NCI-H82 treated with DMSO at 0.1 percent for 48 hours (cell line): ENCODE results near the gene RHOH.
A peak's percentile ranks its signal among the peaks of the same experiment; 100 is the strongest.
"Not testable (repeated sequence)": the region's sequence is repeated elsewhere in the genome, so short reads cannot be mapped to it uniquely, and the experiment has no call there.

ENCODE experiments used
- DNase-seq: peaks from one replicate; lab custom pipeline; 2025; ENCODE audit not compliant: unreplicated experiment; lab: John Stamatoyannopoulos, UW

The RHOH gene

GRCh38 chr4:40196724-40197281, at the start of gene RHOH:
Gene RHOH (plus strand): TSS chr4:40197031. CDS start chr4:40243387, 46,356 bp downstream.
- no peak for DNase-seq

GRCh38 chr4:40147490-40147889, 49.3 kb upstream of the RHOH start:
- not testable (repeated sequence) for DNase-seq

- peak; percentile 23 for DNase-seq
Observed at GRCh38 chr4:40149960-40150385, 46.9 kb upstream of the RHOH start.

GRCh38 chr4:40150932-40151331, 45.9 kb upstream of the RHOH start:
- DNase-seq = no peak

- DNase-seq = no peak
Observed at GRCh38 chr4:40152637-40153036, 44.2 kb upstream of the RHOH start.

- DNase-seq = no peak
Observed at GRCh38 chr4:40157436-40157835, 39.4 kb upstream of the RHOH start.

- no peak for DNase-seq
Observed at GRCh38 chr4:40160258-40160657, 36.6 kb upstream of the RHOH start.

GRCh38 chr4:40164459-40164858, 32.4 kb upstream of the RHOH start:
- no peak for DNase-seq

GRCh38 chr4:40165916-40166315, 30.9 kb upstream of the RHOH start:
- no peak for DNase-seq

- no peak for DNase-seq
Observed at GRCh38 chr4:40168070-40168469, 28.8 kb upstream of the RHOH start.

GRCh38 chr4:40170588-40170987, 26.2 kb upstream of the RHOH start:
- no peak for DNase-seq

- DNase-seq = no peak
Observed at GRCh38 chr4:40173470-40173875, 23.4 kb upstream of the RHOH start.

- no peak for DNase-seq
Observed at GRCh38 chr4:40176602-40177001, 20.2 kb upstream of the RHOH start.

GRCh38 chr4:40177591-40177990, 19.2 kb upstream of the RHOH start:
- DNase-seq = no peak

- DNase-seq = no peak
Observed at GRCh38 chr4:40178672-40179071, 18.2 kb upstream of the RHOH start.

- DNase-seq = no peak
Observed at GRCh38 chr4:40179360-40179759, 17.5 kb upstream of the RHOH start.

- DNase-seq = no peak
Observed at GRCh38 chr4:40180356-40180755, 16.5 kb upstream of the RHOH start.

- no peak for DNase-seq
Observed at GRCh38 chr4:40182001-40182400, 14.8 kb upstream of the RHOH start.

GRCh38 chr4:40182954-40183353, 13.9 kb upstream of the RHOH start:
- DNase-seq = no peak

- DNase-seq = no peak
Observed at GRCh38 chr4:40183615-40184411, 13.0 kb upstream of the RHOH start.

- DNase-seq = no peak
Observed at GRCh38 chr4:40185830-40186664, 10.8 kb upstream of the RHOH start.

GRCh38 chr4:40186665-40187014, 10.2 kb upstream of the RHOH start:
- DNase-seq = no peak
